ENCODE results near the gene NXNL2. TPM values are rescaled to one million over a fixed set of nuclear protein-coding genes. Genes with fewer than 3 reads are reported as not detected.

Gene NXNL2
- total and polyA plus RNA-seq, 7 donors = 0.05 TPM; not detected in 6

GRCh38 chr9:88498880-88499279 lies 36.1 kb upstream of the NXNL2 start:
- Histone ChIP-seq H3K27ac (no peak overlapping the region), H3K27me3 (ENCODE audit: insufficient read depth in 3 of 3, low read length in 2 of 3) (no peaks in the 10 kb centered on the region), H3K36me3 (ENCODE audit: insufficient read depth in 1 of 2, low read depth in 1 of 2) (no peaks in the 10 kb centered on the region), H3K4me3 (no peak overlapping the region), H3K4me1 (no peaks in the 10 kb centered on the region), H3K9me3 (no peaks in the 10 kb centered on the region)
- ATAC-seq (no peak), DNase-seq (no peak)
- 38 to 64% (median 46%) methylated on average over 6 of the region's 6 CpGs for WGBS, 3 donors
- TF ChIP-seq, protein P1, sequence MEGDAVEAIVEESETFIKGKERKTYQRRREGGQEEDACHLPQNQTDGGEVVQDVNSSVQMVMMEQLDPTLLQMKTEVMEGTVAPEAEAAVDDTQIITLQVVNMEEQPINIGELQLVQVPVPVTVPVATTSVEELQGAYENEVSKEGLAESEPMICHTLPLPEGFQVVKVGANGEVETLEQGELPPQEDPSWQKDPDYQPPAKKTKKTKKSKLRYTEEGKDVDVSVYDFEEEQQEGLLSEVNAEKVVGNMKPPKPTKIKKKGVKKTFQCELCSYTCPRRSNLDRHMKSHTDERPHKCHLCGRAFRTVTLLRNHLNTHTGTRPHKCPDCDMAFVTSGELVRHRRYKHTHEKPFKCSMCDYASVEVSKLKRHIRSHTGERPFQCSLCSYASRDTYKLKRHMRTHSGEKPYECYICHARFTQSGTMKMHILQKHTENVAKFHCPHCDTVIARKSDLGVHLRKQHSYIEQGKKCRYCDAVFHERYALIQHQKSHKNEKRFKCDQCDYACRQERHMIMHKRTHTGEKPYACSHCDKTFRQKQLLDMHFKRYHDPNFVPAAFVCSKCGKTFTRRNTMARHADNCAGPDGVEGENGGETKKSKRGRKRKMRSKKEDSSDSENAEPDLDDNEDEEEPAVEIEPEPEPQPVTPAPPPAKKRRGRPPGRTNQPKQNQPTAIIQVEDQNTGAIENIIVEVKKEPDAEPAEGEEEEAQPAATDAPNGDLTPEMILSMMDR (IDR thresholded peaks at IDR 0.05) = no peak
- intact Hi-C loops (cut with DNase I) = no loop called here

- ATAC-seq (no peak), DNase-seq (no peak)
- H3K4me3 ChIP-seq = no peak overlapping the region
- H3K4me1 ChIP-seq = no peaks in the 10 kb centered on the region
- TF ChIP-seq, protein P1 (IDR thresholded peaks at IDR 0.05) = no peak
- H3K36me3 ChIP-seq (ENCODE audit: insufficient read depth in 1 of 2, low read depth in 1 of 2) = no peaks in the 10 kb centered on the region
- H3K27me3 ChIP-seq (ENCODE audit: insufficient read depth in 3 of 3, low read length in 2 of 3) = no peaks in the 10 kb centered on the region
- WGBS, 3 donors = 60 to 76% (median 61%) methylated on average over 5 of the region's 5 CpGs
- no peak overlapping the region for H3K27ac ChIP-seq
- intact Hi-C loops (cut with DNase I) = no loop called here
- no peaks in the 10 kb centered on the region for H3K9me3 ChIP-seq
Measured at GRCh38 chr9:88501086-88501485, 33.9 kb upstream of the NXNL2 start.

GRCh38 chr9:88502552-88503034 lies 32.4 kb upstream of the NXNL2 start:
- Histone ChIP-seq H3K9me3 (no peaks in the 10 kb centered on the region), H3K36me3 (ENCODE audit: insufficient read depth in 1 of 2, low read depth in 1 of 2) (no peaks in the 10 kb centered on the region), H3K27ac (no peak overlapping the region), H3K27me3 (ENCODE audit: insufficient read depth in 3 of 3, low read length in 2 of 3) (no peaks in the 10 kb centered on the region), H3K4me1 (no peaks in the 10 kb centered on the region), H3K4me3 (no peak overlapping the region)
- WGBS, 3 donors = 66 to 79% (median 68%) methylated on average over 12 of the region's 12 CpGs
- TF ChIP-seq, protein P1 (IDR thresholded peaks at IDR 0.05) = no peak
- intact Hi-C loops (cut with DNase I) = no loop called here
- ATAC-seq (no peak), DNase-seq (no peak)

- no peak overlapping the region for H3K4me3 ChIP-seq
- no peaks in the 10 kb centered on the region for H3K36me3 ChIP-seq (ENCODE audit: insufficient read depth in 1 of 2, low read depth in 1 of 2)
- TF ChIP-seq, protein P1 (IDR thresholded peaks at IDR 0.05) = no peak
- ATAC-seq (no peak), DNase-seq (no peak)
- intact Hi-C loops (cut with DNase I) = no loop called here
- no peaks in the 10 kb centered on the region for H3K27me3 ChIP-seq (ENCODE audit: insufficient read depth in 3 of 3, low read length in 2 of 3)
- no peaks in the 10 kb centered on the region for H3K9me3 ChIP-seq
- no peak overlapping the region for H3K27ac ChIP-seq
- no peaks in the 10 kb centered on the region for H3K4me1 ChIP-seq
- WGBS, 3 donors = 82 to 87% (median 85%) methylated on average over 18 of the region's 18 CpGs
Measured at GRCh38 chr9:88503081-88503844, 31.7 kb upstream of the NXNL2 start.
